CD4-positive, alpha-beta T cell treated with Interleukin-10 for 1 hour (primary cell): ENCODE measurements around the gene COL11A2.
A peak's percentile ranks its signal among the peaks of the same experiment; 100 is the strongest.

Source experiments
- DNase-seq: peaks from one replicate; pipeline ENCODE4 v3.0.0-alpha.2; 2020

COL11A2 gene

DNA sequence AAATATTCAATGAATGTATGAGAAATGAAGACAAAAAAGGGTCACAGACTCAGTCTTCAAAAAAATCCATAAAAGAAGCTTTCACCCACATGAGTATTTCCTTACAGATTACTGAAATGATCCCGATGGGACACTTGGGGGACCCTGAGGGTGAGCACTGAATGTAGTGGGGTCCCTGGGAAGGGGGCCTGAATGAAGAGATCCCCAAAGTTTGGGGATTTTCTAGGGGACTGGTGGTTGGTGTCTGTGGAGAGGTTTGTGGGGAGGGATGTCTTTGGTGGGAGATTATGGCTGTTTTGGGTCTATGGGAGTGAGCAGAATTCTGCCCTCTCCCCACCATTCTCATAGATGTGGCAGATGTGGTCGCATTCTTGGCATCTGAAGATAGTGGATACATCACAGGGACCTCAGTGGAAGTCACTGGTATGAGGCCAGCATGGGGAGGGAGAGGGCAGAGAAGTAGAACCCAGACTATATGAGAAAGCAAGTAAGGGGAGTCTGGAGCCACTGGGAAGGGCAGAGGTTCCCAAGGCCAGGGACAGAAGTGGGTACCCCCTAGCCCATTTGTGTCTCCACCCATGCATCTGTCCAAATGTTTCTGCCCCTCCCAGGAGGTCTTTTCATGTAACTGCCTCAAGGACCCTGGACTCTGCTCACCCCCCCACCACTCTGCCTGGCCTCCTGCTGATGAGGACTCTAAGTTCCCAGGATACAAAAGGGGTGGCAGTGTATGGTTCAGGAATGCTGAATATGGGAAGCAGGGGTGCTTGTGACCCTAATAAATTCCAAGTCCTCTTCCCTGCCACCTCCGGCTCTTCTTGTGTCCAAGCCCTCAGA, 14.0 kb upstream of the COL11A2 start:
- DNase-seq: no peak

- DNase-seq: peak; percentile 29
Observed at GRCh38 chr6:33205191-33206026, 13.1 kb upstream of the COL11A2 start.

DNA sequence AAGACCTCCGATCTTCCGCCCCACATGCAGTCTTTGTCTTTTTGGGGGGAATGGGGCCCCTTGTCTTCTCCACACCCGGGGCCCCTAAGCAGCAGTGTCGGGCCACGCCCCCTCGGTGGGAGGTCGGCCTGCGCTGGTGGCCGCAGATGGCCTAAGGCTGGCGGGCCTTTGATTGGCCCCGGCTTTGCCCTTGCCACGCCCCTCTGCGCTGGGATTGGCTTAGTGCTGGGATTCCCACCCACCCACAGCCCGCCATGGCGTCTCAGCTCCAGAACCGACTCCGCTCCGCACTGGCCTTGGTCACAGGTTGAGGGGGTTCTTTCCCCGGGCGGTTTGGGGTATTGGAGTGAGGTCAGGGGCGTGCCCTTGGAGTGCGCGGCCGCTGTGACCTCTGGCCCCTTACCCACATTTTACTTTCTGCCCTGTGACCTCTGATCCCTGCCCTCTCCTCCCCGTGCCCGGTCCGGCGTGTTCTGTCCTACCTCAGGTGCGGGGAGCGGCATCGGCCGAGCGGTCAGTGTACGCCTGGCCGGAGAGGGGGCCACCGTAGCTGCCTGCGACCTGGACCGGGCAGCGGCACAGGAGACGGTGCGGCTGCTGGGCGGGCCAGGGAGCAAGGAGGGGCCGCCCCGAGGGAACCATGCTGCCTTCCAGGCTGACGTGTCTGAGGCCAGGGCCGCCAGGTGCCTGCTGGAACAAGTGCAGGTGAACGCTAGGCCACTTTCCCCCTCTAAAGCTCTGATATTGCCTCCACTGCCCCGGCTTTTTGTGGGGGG, 12.3 kb upstream of the COL11A2 start, which contains the start of gene HSD17B8:
HSD17B8 (plus strand) TSS at position 241 of the 776 bp plus-strand sequence; CDS start at position 255, 14 bp downstream.
- DNase-seq: peak; percentile 93

DNA sequence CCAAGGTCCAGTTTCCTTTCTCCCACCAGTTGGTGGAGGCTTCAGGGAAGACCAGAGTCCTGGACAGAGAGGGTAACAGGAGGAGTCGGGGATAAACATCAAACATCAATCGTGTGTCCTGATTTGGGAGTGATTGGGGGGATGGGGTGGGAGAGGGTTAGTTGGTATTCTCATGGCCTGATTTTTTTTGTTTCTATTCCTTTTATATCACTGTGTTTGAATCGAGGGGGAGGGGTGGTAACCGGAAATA, 11.8 kb upstream of the COL11A2 start:
- no peak for DNase-seq

GRCh38 chr6:33203443-33204164, 11.3 kb upstream of the COL11A2 start:
- no peak for DNase-seq

- no peak for DNase-seq
Observed at GRCh38 chr6:33202799-33203198, 10.5 kb upstream of the COL11A2 start.

GRCh38 chr6:33201935-33202334, 9.7 kb upstream of the COL11A2 start:
- no peak for DNase-seq

DNA sequence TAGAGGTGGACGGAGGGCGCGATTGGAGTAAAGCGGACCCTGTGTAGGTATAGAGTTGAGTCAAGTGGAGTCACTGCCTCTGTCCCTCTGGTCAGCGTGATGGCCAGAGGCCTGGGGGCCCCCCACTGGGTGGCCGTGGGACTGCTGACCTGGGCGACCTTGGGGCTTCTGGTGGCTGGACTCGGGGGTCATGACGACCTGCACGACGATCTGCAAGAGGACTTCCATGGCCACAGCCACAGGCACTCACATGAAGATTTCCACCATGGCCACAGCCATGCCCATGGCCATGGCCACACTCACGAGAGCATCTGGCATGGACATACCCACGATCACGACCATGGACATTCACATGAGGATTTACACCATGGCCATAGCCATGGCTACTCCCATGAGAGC, 8.9 kb upstream of the COL11A2 start:
- no peak for DNase-seq

DNA sequence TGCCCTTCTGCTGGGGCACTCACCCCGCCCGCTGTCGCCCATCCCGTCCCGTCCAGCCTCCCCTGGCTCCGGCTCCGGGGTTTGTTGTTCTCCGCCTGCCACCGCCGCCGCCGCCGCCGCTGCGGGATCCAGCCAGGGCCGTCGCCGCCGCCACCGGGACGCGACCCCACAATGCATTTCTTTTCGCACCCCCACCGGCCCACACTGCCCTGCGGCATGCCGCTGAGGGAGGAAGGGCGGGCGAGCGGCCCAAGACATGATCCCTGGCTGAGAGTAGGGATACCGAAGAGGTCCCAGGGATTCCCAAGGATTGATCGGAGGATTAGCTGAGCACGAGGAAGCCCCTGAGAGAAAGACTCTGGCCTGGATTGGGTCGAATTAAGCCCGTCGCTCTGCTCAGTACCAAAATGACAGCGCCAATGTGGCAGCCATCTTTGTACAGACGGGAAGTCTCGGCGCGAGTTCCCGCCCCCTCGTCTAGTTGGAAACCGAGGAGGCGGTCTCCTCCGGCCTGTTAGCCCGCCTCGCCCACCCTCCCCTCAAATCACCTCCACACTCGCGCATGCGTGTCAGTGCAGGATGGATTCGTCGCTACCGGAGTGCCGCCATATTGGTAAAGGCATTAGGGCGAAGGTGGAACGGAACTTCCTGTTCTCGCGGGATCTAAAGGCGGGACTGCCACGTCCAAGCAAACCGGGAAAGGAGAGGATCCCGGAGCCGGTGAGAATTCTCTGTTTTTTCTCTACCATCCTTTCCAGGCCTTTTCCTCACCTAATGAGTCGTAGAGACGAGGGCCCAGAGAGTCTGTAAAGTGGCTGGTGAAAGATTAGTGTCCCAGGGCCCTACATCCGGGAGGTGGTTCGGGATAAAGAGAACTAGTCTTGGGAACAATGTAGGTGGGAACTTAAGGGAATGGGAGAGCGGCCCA, 8.2 kb upstream of the COL11A2 start, which contains the start of the genes RXRB and SLC39A7:
RXRB (minus strand) TSS at position 447 of the 928 bp plus-strand sequence; CDS start at position 258, 189 bp downstream.
SLC39A7 (plus strand) TSS at position 649 of the 928 bp plus-strand sequence. CDS start 379 bp downstream, outside the sequence.
- peak; percentile 99 for DNase-seq

DNA sequence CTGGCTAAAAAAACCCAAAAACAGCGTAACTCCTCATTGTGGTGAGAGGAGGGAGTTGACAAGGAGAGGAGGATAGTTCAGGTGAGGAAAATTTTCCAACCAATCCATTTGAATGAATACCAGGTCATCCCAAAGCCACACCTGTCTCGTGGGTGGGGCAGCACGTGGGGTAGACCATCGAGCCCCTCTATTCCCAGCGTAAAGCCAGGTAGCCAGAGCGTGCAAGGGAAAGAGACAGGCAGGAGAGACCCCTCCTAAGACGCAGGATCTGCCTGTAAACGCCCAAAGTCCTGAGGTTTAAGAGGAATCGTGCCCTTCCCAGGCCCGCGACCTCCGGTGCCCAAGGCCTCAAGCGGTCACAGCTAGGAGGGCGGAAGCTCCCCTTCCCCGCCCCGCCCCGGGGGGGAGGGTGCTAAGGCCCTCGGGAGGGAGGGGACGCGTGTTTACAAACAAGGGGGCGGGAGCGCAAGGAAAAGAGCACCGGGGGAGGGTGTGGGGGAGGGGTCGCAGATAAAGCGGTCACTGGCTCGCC, 7.5 kb upstream of the COL11A2 start:
- DNase-seq: peak; percentile 77

DNA sequence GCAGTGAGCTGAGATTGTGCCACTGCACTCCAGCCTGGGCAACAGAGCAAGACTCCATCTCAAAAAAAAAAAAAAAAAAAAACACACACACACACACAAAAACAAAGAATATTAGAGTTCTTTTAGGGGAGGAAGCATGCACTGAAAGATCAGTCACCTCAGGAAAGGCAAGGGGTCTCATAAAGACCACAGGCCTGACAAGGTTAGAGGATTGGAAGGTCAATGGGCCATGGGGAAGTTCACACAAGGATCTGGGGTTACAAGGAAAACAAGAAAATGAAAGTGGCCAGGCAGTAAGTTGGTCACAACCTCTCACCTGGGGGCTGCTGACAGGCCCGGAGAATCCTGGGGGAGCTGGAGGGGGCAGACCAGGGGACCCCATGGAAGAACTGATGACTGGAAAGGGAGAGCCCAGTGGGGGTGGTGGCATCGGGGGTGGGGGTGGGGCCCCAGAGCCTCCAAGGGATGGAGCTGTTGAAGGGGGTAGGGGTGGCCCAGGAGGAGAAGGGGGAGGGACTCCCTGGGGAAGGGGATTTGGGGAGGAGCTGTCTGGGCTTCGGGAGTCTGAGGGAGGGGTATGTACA, 6.7 kb upstream of the COL11A2 start:
- no peak for DNase-seq

- no peak for DNase-seq
Observed at GRCh38 chr6:33198159-33198852, 6.0 kb upstream of the COL11A2 start.

DNA sequence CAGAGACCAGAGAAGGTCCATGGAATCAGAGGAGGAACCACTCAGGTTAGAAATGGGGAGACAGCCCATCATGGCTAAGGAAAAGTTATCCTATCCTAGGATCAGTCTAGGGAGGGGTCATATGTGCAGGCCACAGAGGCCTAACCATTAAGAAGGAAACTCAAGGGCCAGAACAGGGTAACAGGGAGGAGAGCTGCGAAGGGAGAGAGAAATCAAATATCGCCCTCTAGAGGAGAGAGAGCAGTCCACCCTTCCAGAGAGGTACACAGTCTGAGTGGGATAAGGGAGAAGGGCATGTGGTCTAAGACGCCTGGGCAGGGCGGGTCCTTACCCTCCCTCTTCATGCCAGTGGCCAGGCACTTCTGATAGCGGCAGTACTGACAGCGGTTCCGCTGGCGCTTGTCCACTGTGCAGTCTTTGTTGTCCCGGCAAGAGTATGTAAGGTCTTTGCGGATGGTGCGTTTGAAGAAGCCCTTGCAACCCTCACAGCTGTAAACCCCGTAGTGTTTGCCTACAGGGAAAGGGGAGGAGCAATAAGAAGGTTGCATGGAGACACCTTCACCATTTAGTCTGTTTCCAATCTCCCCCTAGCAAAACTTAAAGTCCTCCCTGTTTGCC, 5.3 kb upstream of the COL11A2 start:
- peak; percentile 70 for DNase-seq

GRCh38 chr6:33195304-33196165, 3.3 kb upstream of the COL11A2 start:
- DNase-seq: no peak

GRCh38 chr6:33194431-33194979, 2.2 kb upstream of the COL11A2 start:
- no peak for DNase-seq

GRCh38 chr6:33193619-33194018, 1.4 kb upstream of the COL11A2 start:
- no peak for DNase-seq

DNA sequence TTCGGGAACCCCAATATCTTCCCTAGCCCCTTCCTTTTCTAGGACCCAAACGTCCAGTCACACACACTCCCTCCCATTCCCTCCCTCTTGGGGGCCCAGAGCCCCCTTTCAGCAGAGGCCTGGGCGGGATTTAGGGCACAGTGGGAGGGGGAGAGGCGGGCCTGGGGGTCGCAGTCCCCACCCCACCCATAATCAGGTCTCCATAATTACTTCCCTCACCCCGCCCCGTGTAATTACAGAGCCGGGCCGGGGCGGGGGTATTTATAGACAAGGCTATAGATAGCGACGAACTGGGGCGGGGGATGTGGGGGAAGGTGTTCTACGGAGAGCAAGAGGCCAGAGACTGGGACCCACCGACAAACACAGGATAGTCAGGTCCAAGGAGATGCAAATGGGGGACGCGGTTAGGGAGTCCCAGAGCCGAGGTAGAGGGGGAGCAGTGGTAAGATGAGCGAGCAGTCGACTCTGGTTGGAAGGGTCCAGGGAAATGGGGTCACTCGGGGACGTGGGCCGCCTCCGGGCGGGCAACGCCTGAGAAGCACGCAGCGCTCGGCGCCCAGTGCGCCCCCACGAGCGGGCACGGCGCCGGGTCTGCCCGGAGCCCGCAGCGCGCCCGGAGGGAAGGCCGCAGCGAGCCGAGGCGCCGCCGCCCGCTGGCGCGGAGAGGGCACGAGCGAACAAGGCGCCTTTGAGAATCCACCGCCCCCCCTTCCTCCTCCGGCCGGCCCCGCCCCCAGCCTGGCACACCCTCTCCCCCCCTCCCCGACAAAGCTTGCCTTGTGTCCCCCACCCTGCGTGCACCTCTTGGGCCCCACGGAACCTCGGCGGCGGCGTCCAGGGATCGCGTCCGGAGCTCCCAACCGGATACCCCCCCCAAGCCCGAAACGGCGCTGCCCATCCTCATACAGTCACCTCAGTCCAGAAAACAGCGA, 670 bp upstream of the COL11A2 start:
- no peak for DNase-seq
